Keratinocyte (primary cell): Measurements from ENCODE around the gene KIF22. TPM values are rescaled to one million over a fixed set of nuclear protein-coding genes. Genes with fewer than 3 reads are reported as not detected.

ENCODE experiments used
- DNase-seq: peaks from one replicate; pipeline ENCODE4 v3.0.0-alpha.2; 2011; ENCODE audit warnings: low read depth, missing footprints, low spot score
- FAIRE-seq: peaks from 2 replicates; lab custom pipeline; 2011; peaks lifted over from hg19 to GRCh38; lab: Jason Lieb, UNC
- H2AFZ ChIP-seq: 2 replicates; pipeline ENCODE4 v1.6.0; 2012; ENCODE audit warnings: low read length, control low read depth, inconsistent platforms; ENCODE audit not compliant: control insufficient read depth
- H3K27ac ChIP-seq: 2 replicates; pipeline ENCODE4 v1.5.1; 2011; ENCODE audit warnings: low read length; ENCODE audit not compliant: control insufficient read depth, insufficient read depth
- H3K27me3 ChIP-seq: 3 replicates; pipeline ENCODE4 v1.6.0; 2011; ENCODE audit warnings: low read length; ENCODE audit not compliant: control insufficient read depth, insufficient read depth; ENCODE audit errors: extremely low read depth
- H3K36me3 ChIP-seq, 2 experiments: 2 replicates in 1 of 2; 3 replicates in 1 of 2; pipeline ENCODE4 v1.5.1; 2011; ENCODE audit warnings: low read length in 2 of 2, mild to moderate bottlenecking in 1 of 2; ENCODE audit not compliant: control insufficient read depth in 2 of 2, insufficient read depth in 2 of 2; ENCODE audit errors: extremely low read depth in 1 of 2
- H3K4me1 ChIP-seq: 3 replicates; pipeline ENCODE4 v1.5.1; 2011; ENCODE audit warnings: low read length; ENCODE audit not compliant: control insufficient read depth, insufficient read depth; ENCODE audit errors: extremely low read depth
- H3K4me2 ChIP-seq: 3 replicates; pipeline ENCODE4 v1.6.0; 2011; ENCODE audit warnings: low read depth, low read length; ENCODE audit not compliant: control insufficient read depth, insufficient read depth; ENCODE audit errors: extremely low read depth
- H3K4me3 ChIP-seq, 3 experiments: fragments of 200-600 bp in 1 of 3; sonication (generic) in 1 of 3; 2 replicates in 2 of 3; 3 replicates in 1 of 3; pipeline ENCODE4 v1.5.1; 2011 to 2016; ENCODE audit warnings: low read length in 3 of 3, mild to moderate bottlenecking in 3 of 3, control low read depth in 2 of 3, inconsistent platforms in 1 of 3, low read depth in 1 of 3, mixed read lengths in 1 of 3, mixed run types in 1 of 3, moderate library complexity in 1 of 3; ENCODE audit not compliant: control insufficient read depth in 2 of 3, insufficient read depth in 2 of 3; ENCODE audit errors: extremely low read depth in 1 of 3
- H3K79me2 ChIP-seq: 2 replicates; pipeline ENCODE4 v1.6.0; 2012; ENCODE audit warnings: low read length; ENCODE audit not compliant: control insufficient read depth, insufficient read depth
- H3K9ac ChIP-seq: 3 replicates; pipeline ENCODE4 v1.6.0; 2011; ENCODE audit warnings: low read length; ENCODE audit not compliant: control insufficient read depth, insufficient read depth; ENCODE audit errors: extremely low read depth
- H3K9me1 ChIP-seq: 3 replicates; pipeline ENCODE4 v1.6.0; 2011; ENCODE audit warnings: low read length; ENCODE audit not compliant: control insufficient read depth, insufficient read depth; ENCODE audit errors: extremely low read depth
- H3K9me3 ChIP-seq: 2 replicates; pipeline ENCODE4 v1.5.1; 2012; ENCODE audit warnings: low read depth, low read length; ENCODE audit not compliant: control insufficient read depth
- H4K20me1 ChIP-seq: 3 replicates; pipeline ENCODE4 v1.6.0; 2011; ENCODE audit warnings: low read length; ENCODE audit not compliant: control insufficient read depth, insufficient read depth; ENCODE audit errors: extremely low read depth
- EZH2 ChIP-seq: IDR thresholded peaks from one replicate; pipeline ENCODE4 v1.6.1; 2012; ENCODE audit warnings: inconsistent platforms, mild to moderate bottlenecking, low read length, moderate library complexity
- dilution Hi-C: fragments of 300-500 bp; cut with MboI; formaldehyde crosslinking; loops from one replicate; pipeline ENCODE4 v1.7.0; 2020; ENCODE audit warnings: low sequenced_read_pairs; ENCODE audit not compliant: extremely low pct_ligation_motif_present
- polyA plus RNA-seq, 5 experiments: library from polyadenylated mRNA; depleted of rRNA in 3 of 5; stranded (reverse) in 3 of 5; stranded (forward) in 1 of 5; unstranded in 1 of 5; fragments of >200 nt; gene quantifications; 1 replicate in 1 of 5; 2 replicates in 3 of 5; 3 replicates in 1 of 5; pipeline versions ENCODE4 v1.2.1 to v1.2.3, GENCODE V29; 2011 to 2012; ENCODE audit warnings: missing spikeins in 2 of 5, low read depth in 1 of 5, low replicate concordance in 1 of 5
- TF ChIP-seq, protein P1 (sequence below), 3 experiments: IDR thresholded peaks in 1 of 3; conservative IDR thresholded peaks in 1 of 3; optimal IDR thresholded peaks in 1 of 3; 2 replicates in 2 of 3; 3 replicates in 1 of 3; pipeline versions ENCODE3 to v1.5.1; 2011; ENCODE audit warnings: low read length in 3 of 3, mild to moderate bottlenecking in 3 of 3, moderate library complexity in 2 of 3, control low read depth in 1 of 3, inconsistent platforms in 1 of 3; ENCODE audit not compliant: insufficient read depth in 2 of 3; ENCODE audit errors: extremely low read depth in 1 of 3

Gene KIF22
- polyA plus RNA-seq, 1 donor (not counting 4 experiments of a cell fraction or from before 2014, with no cell fraction given) = 43.7 TPM

DNA sequence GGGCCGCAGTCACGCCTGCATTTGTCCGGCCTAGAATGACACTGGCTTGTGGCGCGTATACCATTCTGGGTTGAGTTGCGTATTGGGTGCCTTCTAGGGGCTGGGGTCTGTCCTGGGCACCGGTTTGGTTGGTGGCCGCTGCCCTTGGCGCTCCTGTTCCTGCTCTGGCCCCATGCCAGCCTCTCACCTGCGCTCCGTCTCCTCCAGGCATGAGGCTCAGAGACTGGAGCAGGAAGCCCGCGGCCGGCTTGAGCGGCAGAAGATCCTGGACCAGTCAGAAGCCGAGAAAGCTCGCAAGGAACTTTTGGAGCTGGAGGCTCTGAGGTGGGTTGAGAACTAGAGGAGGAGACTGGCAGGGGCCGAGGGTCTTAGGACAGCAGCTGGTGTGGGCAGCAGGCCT is 55.1 kb downstream of the KIF22 start:
- Histone ChIP-seq H2AFZ (no peak overlapping the region), H3K79me2 (no peaks in the 10 kb centered on the region), H3K9ac (no peak overlapping the region), H3K4me1 (no peaks in the 10 kb centered on the region), H3K36me3 (peaks cover 26 to 41% of the 10 kb centered on the region in 2 experiments), H3K4me3 (no peak overlapping the region), H4K20me1 (no peaks in the 10 kb centered on the region), H3K9me1 (no peaks in the 10 kb centered on the region), H3K27ac (no peak overlapping the region), H3K27me3 (no peaks in the 10 kb centered on the region), H3K9me3 (no peaks in the 10 kb centered on the region), H3K4me2 (no peak overlapping the region)
- dilution Hi-C loops = no loop called here
- FAIRE-seq (no peak), DNase-seq (no peak)
- TF ChIP-seq, protein P1, sequence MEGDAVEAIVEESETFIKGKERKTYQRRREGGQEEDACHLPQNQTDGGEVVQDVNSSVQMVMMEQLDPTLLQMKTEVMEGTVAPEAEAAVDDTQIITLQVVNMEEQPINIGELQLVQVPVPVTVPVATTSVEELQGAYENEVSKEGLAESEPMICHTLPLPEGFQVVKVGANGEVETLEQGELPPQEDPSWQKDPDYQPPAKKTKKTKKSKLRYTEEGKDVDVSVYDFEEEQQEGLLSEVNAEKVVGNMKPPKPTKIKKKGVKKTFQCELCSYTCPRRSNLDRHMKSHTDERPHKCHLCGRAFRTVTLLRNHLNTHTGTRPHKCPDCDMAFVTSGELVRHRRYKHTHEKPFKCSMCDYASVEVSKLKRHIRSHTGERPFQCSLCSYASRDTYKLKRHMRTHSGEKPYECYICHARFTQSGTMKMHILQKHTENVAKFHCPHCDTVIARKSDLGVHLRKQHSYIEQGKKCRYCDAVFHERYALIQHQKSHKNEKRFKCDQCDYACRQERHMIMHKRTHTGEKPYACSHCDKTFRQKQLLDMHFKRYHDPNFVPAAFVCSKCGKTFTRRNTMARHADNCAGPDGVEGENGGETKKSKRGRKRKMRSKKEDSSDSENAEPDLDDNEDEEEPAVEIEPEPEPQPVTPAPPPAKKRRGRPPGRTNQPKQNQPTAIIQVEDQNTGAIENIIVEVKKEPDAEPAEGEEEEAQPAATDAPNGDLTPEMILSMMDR (optimal IDR thresholded peaks at IDR 0.05 in 1 of 3, IDR thresholded peaks at IDR 0.05 in 1 of 3, conservative IDR thresholded peaks at IDR 0.05 in 1 of 3; ENCODE audit: extremely low read depth in 1 of 3, insufficient read depth in 2 of 3, low read length in 3 of 3) = no peak
- TF ChIP-seq EZH2 = no peak

DNA sequence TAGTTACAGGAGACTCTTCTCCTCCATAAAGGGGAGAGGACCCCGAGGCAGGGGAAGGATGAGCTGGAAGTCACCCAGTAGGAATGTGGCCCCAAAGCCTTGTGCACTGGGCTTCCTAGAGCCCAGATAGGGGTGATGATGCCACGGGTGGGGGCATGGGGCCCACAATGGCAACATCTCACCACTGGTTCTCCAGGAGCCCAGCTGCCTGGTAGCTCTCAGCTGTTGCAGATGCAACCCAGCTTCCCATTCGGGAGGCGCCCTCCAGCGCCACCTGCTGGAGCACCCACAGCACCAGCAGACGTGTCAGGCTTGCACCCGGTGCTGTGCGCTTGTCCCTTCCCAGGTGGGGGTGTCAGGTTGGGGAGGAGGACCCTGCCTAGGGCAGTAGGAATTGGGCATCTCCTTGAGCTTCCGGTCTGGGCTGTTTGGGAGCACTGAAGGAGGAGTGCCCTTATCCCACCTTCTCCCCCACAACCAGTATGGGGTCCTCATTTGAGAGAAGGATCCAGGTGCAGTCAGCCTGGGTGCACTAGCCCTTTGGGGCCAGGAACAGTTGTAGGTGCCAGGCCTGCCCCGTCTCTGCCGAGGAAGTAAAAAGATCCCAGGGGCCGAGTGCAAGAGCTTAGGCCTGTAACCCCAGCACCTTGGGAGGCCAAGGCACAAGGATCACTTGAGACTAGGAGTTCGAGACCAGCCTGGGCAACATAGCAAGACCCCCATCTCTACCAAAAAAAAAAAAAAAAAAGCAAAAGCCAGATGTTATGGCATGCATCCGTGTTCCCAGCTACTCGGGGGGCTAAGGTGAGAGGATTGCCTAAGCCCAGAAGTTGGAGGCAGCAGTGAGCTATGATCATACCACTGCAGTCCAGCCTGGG is 58.1 kb downstream of the KIF22 start:
- DNase-seq (no peak), FAIRE-seq (peak; percentile 51)
- no peak overlapping the region for H3K4me2 ChIP-seq
- no peak overlapping the region for H2AFZ ChIP-seq
- no peaks in the 10 kb centered on the region for H3K79me2 ChIP-seq
- H3K9me1 ChIP-seq = no peaks in the 10 kb centered on the region
- H3K36me3 ChIP-seq = peaks cover 21 to 30% of the 10 kb centered on the region in 2 experiments
- dilution Hi-C loops = no loop called here
- no peaks in the 10 kb centered on the region for H3K27me3 ChIP-seq
- H3K9me3 ChIP-seq = no peaks in the 10 kb centered on the region
- no peak overlapping the region for H3K4me3 ChIP-seq
- H3K9ac ChIP-seq = no peak overlapping the region
- no peaks in the 10 kb centered on the region for H3K4me1 ChIP-seq
- H3K27ac ChIP-seq = no peak overlapping the region
- TF ChIP-seq, protein P1 (optimal IDR thresholded peaks at IDR 0.05 in 1 of 3, IDR thresholded peaks at IDR 0.05 in 1 of 3, conservative IDR thresholded peaks at IDR 0.05 in 1 of 3; ENCODE audit: extremely low read depth in 1 of 3, insufficient read depth in 2 of 3, low read length in 3 of 3) = peak; percentile 90 to 97 (median 97)
- no peak for TF ChIP-seq EZH2
- no peaks in the 10 kb centered on the region for H4K20me1 ChIP-seq
